RWPE1 (cell line): ENCODE results near the gene SCRN1.

ENCODE experiments used
- CTCF ChIA-PET: fragments of 350-600 bp; sonication (Branson Sonifier 250); formaldehyde crosslinking; extraction: SDS; loops from one replicate; lab custom pipeline; 2021; lab: Yijun Ruan, JAX
- POLR2A ChIA-PET: fragments of 400-600 bp; formaldehyde crosslinking; extraction: SDS; loops from one replicate; lab custom pipeline; 2020; ENCODE audit warnings: antibody characterized with exemption; ENCODE audit not compliant: low non-redundant PET; lab: Yijun Ruan, JAX
- DNase-seq: peaks from one replicate; pipeline ENCODE4 v3.0.0; 2012; ENCODE audit warnings: low spot score
- H3K27ac ChIP-seq: fragments of 450-650 bp; 2 replicates; pipeline ENCODE4 v1.5.1; 2017
- CTCF ChIP-seq: fragments of 450-650 bp; conservative IDR thresholded peaks from 2 replicates; pipeline ENCODE4 v1.5.1; 2017; ENCODE audit warnings: low read depth, mild to moderate bottlenecking

The SCRN1 gene

GRCh38 chr7:29871787-29872398 lies 117.7 kb downstream of the SCRN1 start:
- no peak for DNase-seq
- no peak overlapping the region for H3K27ac ChIP-seq
- POLR2A ChIA-PET, result no interaction called here
- CTCF ChIA-PET, result no interaction called here
- no peak for TF ChIP-seq CTCF
